NCI-H1417 treated with DMSO at 0.1 percent for 48 hours (cell line): ENCODE results near the gene TANC1.
"Not testable (repeated sequence)": the region's sequence is repeated elsewhere in the genome, so short reads cannot be mapped to it uniquely, and the experiment has no call there.

ENCODE experiments used
- DNase-seq: peaks from one replicate; lab custom pipeline; 2025; lab: John Stamatoyannopoulos, UW

Gene TANC1

DNA sequence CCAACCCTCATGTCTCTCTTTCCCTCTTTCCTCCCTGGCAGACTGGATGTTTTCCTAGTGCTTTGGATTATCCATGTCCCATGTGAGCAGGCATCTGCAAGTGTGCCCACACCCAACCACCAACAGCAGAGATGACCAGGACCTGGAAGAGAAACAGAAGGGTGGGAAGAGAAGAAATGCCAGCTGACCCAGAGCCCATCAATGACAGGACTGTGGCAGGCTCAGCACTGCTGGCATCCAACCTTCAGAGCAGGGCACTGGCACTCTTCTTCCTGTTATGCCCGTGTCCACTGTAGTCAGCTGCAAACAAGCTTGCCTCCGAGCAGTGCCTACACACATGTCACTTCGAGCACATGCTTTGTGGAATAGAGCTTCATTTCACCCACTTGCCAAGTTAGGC is 121.1 kb downstream of the TANC1 start:
- no peak for DNase-seq

GRCh38 chr2:159090514-159091201 is 122.2 kb downstream of the TANC1 start:
- DNase-seq = no peak

- DNase-seq = no peak
Measured at GRCh38 chr2:159091381-159091780, 122.9 kb downstream of the TANC1 start.

DNA sequence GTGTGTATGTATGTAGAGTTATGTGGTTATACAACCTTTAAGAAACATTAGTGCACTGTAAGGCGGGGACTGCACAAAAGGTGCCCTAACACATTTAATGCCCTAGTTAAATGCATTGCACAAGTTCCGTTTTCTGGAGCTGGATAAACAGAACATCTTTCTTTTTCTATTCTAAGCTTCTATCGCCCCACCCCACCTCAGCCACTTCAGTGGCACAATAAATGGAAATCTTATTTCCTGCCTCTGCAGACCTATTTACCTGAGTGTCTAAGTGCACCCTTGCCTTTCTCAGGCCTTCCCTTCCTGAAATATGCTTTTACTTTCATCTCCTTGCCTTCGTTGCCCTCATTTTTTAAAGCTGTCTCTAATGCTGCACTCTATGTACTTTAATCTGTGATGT is 123.5 kb downstream of the TANC1 start:
- no peak for DNase-seq

GRCh38 chr2:159093497-159093896 is 125.1 kb downstream of the TANC1 start:
- no peak for DNase-seq

DNA sequence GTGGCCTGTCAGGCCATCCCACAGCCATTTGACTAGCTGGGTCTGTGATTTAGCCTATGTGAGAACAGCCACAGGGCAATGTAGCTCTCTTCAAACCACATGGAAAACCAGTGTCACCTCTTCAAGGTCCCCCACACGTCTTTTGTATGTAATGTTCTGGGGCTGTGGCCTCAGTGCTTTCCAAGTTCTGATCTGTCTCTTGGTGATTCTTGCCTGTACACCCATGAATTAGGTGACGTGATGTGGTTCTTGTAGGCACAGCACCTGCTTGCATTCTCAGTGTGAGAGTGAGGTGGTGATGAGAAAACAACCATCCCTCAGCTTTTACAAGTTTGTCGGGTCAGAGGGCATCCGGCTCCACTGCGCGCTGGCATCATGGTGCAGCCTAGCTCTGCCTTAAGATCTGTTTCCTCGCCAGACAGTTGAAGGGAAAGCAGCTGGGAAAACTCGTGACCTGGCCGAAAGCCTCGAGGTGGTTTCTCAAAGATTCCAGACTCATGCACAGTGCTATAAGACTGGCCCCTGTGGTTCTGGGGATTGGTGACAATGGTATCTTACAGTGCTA is 125.8 kb downstream of the TANC1 start:
- no peak for DNase-seq

DNA sequence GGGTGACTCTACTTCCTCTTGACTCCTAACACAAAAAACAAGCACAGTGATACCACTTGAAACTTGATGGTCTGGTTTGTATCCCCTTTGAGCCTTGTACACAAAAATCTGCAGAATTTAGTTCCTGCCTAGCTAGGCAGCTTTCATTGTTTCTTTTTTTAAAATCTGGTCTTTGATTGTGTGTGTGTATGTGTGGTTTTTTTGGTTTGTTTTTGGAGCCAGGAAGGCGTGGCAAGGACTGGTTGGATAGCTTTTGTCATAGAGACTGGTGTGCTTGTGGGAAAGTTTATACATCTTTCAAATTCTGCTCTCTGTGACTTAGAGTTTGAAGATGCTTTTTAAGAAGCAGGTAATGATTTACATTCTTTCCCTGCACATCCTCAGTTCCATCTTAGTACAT is 127.4 kb downstream of the TANC1 start:
- no peak for DNase-seq

DNA sequence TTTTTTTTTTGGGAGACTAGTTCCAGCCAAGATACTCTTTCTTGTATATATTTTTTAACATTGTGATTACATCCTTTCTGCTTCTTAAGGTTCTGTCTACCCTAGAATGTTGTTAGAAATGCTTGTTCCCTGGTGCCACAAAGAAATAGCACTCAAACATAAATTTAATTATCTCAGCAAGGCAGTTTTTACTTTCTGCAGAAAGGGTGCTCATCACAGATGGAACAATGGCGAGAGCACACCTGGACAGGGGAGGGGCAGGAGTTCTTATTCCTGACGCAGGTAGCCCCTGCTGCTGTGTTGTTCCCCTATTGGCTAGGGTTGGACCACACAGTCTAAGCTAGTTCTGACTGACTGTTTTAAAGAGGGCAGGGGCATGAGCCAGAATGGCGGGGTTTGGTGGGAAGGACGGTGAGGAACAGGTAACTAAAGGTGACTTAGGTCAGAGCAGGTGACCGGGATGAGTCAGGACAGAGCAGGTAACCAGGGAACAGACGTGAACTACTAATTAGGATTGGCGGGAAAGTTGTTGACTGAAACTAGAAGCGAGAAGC is 127.9 kb downstream of the TANC1 start:
- DNase-seq = not testable (repeated sequence)

DNA sequence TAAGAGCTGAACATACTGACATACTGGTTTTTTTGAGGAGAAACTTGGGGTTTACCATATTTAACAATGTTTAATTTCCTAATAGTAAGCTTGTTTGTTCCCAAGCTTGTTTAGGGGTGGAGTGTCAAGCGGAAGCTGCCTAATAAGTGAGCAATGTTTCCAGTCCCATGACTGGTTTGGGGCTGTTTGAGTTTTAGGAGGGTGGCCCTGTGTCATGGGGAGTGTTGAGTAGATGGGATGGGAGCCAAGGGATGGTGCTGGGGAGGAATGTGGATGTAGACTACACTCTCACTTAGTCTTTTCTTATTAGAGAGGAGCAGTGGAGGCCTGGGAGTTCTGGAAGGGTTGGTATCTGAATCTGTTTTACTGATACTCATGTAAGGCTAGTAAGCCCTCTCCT is 128.5 kb downstream of the TANC1 start:
- DNase-seq = no peak

GRCh38 chr2:159098361-159098760 is 129.9 kb downstream of the TANC1 start:
- no peak for DNase-seq

DNA sequence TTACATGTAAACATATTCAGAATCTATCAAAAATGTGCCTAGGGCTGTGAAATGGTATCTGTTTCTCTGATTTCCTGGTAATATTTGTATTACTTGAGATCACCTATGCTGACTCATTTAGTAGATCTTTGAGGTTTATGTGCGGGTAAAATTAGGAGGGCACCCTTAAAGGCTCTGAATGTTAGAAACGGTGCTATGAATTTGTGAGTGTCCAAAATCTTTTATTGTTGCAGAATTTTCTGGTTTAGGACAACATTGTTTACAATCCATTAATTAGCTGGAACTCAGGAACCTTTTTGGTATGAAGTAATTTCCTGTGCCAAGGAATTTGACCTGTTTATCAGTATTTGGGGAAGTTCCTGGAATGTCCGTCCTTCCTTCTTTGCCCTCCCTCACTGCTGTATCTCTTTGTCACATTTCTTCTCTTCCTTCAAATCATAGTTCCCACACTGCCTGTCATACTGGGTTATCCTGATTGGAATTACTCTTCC is 130.5 kb downstream of the TANC1 start:
- DNase-seq = no peak

GRCh38 chr2:159101755-159102489 is 133.5 kb downstream of the TANC1 start:
- DNase-seq = no peak

DNA sequence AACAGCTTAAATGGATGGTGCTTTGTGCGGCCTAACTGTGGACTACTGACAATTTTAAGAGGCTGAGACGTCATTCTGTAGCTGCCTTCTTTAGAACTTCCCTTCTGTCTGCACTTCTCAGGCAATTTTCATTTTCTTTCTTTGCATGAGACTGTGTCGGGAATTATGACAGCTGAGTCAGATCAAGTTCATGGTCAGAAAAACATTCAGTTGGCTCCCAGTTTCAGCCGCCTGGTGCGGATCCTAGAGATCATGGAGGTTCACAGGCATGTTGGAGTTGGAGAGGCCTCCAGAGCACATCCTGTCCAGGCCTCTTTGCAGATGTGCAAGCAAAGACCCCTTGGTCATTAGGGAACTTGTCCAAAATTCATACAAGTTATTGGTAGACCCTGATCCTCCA is 135.0 kb downstream of the TANC1 start:
- no peak for DNase-seq

GRCh38 chr2:159106109-159106508 is 137.7 kb downstream of the TANC1 start:
- DNase-seq = no peak

DNA sequence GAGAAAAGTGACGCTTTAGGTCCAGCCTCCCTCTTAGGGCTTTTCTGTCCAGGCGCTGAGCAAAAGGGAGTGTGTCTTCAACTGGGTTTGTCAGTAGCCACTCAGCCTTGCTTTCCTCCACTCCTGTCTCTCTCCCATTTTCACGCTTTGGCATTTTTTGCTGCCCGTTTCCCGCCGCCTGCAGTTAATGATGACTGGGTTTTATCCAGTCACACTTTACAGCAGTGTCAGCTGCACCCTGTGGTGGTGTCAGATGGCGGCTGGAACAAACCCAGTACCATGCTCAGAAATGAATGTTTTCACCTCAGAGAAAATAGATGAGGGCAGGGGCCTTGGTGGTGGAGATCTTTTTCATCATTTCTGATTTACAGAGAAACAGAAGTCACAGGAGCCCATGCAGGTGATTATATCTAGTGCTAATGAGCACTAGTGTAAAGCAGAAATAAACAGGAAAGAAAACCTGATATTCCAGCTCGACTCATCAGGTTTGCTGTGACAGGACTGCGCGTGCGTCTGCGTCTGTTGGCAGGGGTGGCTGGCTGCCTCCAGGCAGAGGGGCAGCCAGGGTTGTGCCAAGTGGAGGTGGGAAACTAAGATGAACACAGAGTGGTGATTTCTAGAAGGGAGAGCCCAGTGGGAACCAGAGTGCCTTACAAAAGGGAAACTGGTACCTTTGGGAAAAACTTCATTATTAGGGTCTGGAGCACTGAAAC is 139.9 kb downstream of the TANC1 start:
- no peak for DNase-seq

GRCh38 chr2:159109517-159109916 is 141.1 kb downstream of the TANC1 start:
- no peak for DNase-seq

GRCh38 chr2:159110784-159111183 is 142.3 kb downstream of the TANC1 start:
- no peak for DNase-seq

- no peak for DNase-seq
Measured at GRCh38 chr2:159111346-159111927, 143.0 kb downstream of the TANC1 start.

- DNase-seq = no peak
Measured at GRCh38 chr2:159114835-159115234, 146.4 kb downstream of the TANC1 start.

- DNase-seq = no peak
Measured at GRCh38 chr2:159116922-159117321, 148.5 kb downstream of the TANC1 start.

GRCh38 chr2:159117658-159118057 is 149.2 kb downstream of the TANC1 start:
- DNase-seq = no peak
